ENCODE data around the gene NLGN1. TPM values are rescaled to one million over a fixed set of nuclear protein-coding genes. Genes with fewer than 3 reads are reported as not detected.

The NLGN1 gene
- polyA plus RNA-seq, 2 of the 4 experiments (the other 2 are of a cell fraction): not detected

DNA sequence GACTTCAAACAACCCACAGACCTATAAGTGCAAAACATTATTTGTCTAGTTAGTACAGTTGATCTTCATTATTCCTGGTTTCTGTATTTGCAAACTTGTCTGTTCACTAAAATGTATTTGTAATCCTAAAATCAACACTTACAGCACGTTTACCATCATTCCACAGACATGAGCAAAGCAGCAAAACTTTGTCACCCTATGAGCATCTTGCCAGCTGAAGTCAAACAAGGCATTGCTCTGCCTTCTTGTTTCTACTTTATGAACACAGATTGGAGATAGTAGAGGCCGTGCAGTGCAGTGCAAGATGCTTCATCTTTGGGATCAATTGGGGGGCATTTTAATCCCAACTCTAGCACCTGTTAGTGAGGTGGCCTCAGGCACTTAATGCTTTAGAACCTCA is 202.1 kb downstream of the NLGN1 start:
- CTCF ChIA-PET: no interaction called here
- TF ChIP-seq, protein P1, sequence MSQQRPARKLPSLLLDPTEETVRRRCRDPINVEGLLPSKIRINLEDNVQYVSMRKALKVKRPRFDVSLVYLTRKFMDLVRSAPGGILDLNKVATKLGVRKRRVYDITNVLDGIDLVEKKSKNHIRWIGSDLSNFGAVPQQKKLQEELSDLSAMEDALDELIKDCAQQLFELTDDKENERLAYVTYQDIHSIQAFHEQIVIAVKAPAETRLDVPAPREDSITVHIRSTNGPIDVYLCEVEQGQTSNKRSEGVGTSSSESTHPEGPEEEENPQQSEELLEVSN (IDR thresholded peaks at IDR 0.05; ENCODE audit: borderline replicate concordance, low read depth): no peak
- TF ChIP-seq KDM1A (IDR thresholded peaks at IDR 0.05; ENCODE audit: low read depth) (no peak), BHLHE40 (IDR thresholded peaks at IDR 0.05; ENCODE audit: low read depth, low read length) (no peak), JUNB (IDR thresholded peaks at IDR 0.05) (no peak)
- TF ChIP-seq, protein P2, sequence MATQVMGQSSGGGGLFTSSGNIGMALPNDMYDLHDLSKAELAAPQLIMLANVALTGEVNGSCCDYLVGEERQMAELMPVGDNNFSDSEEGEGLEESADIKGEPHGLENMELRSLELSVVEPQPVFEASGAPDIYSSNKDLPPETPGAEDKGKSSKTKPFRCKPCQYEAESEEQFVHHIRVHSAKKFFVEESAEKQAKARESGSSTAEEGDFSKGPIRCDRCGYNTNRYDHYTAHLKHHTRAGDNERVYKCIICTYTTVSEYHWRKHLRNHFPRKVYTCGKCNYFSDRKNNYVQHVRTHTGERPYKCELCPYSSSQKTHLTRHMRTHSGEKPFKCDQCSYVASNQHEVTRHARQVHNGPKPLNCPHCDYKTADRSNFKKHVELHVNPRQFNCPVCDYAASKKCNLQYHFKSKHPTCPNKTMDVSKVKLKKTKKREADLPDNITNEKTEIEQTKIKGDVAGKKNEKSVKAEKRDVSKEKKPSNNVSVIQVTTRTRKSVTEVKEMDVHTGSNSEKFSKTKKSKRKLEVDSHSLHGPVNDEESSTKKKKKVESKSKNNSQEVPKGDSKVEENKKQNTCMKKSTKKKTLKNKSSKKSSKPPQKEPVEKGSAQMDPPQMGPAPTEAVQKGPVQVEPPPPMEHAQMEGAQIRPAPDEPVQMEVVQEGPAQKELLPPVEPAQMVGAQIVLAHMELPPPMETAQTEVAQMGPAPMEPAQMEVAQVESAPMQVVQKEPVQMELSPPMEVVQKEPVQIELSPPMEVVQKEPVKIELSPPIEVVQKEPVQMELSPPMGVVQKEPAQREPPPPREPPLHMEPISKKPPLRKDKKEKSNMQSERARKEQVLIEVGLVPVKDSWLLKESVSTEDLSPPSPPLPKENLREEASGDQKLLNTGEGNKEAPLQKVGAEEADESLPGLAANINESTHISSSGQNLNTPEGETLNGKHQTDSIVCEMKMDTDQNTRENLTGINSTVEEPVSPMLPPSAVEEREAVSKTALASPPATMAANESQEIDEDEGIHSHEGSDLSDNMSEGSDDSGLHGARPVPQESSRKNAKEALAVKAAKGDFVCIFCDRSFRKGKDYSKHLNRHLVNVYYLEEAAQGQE (IDR thresholded peaks at IDR 0.05): no peak
- no peak for ATAC-seq
- DNase-seq (ENCODE audit: low read depth in 1 of 2, low spot score in 1 of 2): no peak
- 0% methylated on average over 2 of the region's 2 CpGs for WGBS (ENCODE audit: missing lambda C conversion rate)
- H3K4me1 ChIP-seq: no peaks in the 10 kb centered on the region
- POLR2A ChIA-PET: no interaction called here
- H3K9me3 ChIP-seq: no peaks in the 10 kb centered on the region
- no peak overlapping the region for H3K27ac ChIP-seq
- FAIRE-seq: no peak
- H3K4me3 ChIP-seq: no peak overlapping the region
- H3K4me2 ChIP-seq: no peak overlapping the region

DNA sequence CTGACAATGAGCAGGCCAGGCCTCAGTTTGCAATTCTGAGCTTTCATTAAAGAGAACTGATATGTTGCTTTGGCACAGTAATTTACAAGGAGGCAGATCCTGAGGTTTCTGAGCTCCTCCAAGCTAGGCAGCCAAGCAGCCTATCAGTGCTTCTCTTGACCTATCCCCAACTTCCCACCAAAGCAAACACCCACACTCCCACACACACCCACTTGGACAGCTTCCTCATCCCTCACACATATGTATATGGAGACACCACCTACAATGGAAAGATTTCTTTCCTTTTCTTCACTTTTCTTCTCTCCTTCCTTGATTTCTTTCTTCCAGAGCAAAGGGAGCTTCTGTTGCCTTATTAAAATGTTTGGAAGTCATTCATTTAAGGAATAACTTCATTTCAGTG is 217.0 kb downstream of the NLGN1 start:
- TF ChIP-seq, protein P3, sequence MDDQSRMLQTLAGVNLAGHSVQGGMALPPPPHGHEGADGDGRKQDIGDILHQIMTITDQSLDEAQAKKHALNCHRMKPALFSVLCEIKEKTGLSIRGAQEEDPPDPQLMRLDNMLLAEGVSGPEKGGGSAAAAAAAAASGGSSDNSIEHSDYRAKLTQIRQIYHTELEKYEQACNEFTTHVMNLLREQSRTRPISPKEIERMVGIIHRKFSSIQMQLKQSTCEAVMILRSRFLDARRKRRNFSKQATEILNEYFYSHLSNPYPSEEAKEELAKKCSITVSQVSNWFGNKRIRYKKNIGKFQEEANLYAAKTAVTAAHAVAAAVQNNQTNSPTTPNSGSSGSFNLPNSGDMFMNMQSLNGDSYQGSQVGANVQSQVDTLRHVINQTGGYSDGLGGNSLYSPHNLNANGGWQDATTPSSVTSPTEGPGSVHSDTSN (IDR thresholded peaks at IDR 0.05): no peak
- no peak for TF ChIP-seq ZFP36 (IDR thresholded peaks at IDR 0.05; ENCODE audit: borderline replicate concordance, partially characterized antibody)
- TF ChIP-seq, protein P4, sequence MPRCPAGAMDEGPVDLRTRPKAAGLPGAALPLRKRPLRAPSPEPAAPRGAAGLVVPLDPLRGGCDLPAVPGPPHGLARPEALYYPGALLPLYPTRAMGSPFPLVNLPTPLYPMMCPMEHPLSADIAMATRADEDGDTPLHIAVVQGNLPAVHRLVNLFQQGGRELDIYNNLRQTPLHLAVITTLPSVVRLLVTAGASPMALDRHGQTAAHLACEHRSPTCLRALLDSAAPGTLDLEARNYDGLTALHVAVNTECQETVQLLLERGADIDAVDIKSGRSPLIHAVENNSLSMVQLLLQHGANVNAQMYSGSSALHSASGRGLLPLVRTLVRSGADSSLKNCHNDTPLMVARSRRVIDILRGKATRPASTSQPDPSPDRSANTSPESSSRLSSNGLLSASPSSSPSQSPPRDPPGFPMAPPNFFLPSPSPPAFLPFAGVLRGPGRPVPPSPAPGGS (IDR thresholded peaks at IDR 0.05): no peak
- TF ChIP-seq MAFK (IDR thresholded peaks at IDR 0.05; ENCODE audit: partially characterized antibody): no peak
- no peak for TF ChIP-seq FOSL2 (IDR thresholded peaks at IDR 0.05)
- TF ChIP-seq FOSL2 (CRISPR knock-in tag; IDR thresholded peaks at IDR 0.05): no peak
- TF ChIP-seq POLR2A (IDR thresholded peaks at IDR 0.05; ENCODE audit: low read length): no peak
- Histone ChIP-seq H3K4me3 (no peak overlapping the region), H3K27ac (no peak overlapping the region), H3K4me2 (no peak overlapping the region), H3K9me3 (no peaks in the 10 kb centered on the region), H3K4me1 (no peaks in the 10 kb centered on the region)
- DNase-seq (ENCODE audit: low read depth in 1 of 2, low spot score in 1 of 2): no peak
- ATAC-seq: no peak
- ChIA-PET CTCF (no interaction called here), POLR2A (no interaction called here)
- FAIRE-seq: no peak

DNA sequence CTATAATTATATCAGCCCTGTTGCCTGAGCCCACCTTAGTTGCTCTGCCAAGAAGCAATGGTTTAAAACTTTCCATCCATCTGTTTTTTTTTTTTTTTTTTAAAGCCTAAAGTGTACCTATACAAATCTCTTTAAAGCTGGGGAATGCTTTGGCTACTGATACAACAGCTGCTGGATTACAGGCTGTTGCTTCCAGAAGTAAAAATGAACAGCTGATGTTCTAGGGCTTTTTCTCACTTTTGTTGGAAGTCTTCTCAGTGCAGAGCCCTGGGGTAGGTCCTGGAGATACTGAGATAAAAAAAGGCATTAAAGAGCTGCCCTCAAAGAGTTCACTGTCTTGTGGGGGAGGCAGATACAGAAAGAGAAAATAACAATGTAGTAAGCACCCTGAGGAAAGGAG is 218.1 kb downstream of the NLGN1 start:
- DNase-seq (ENCODE audit: low read depth in 1 of 2, low spot score in 1 of 2) (no peak), ATAC-seq (no peak), FAIRE-seq (no peak)
- H3K9me3 ChIP-seq: no peaks in the 10 kb centered on the region
- no peak overlapping the region for H3K4me3 ChIP-seq
- H3K4me1 ChIP-seq: no peaks in the 10 kb centered on the region
- POLR2A ChIA-PET: no interaction called here
- no peak overlapping the region for H3K27ac ChIP-seq
- no peak overlapping the region for H3K4me2 ChIP-seq
- TF ChIP-seq, protein P5, sequence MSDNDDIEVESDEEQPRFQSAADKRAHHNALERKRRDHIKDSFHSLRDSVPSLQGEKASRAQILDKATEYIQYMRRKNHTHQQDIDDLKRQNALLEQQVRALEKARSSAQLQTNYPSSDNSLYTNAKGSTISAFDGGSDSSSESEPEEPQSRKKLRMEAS (IDR thresholded peaks at IDR 0.05): no peak
- TF ChIP-seq ESRRA (IDR thresholded peaks at IDR 0.05; ENCODE audit: borderline replicate concordance, low read length) (no peak), NPAS2 (CRISPR knock-in tag; IDR thresholded peaks at IDR 0.05; ENCODE audit: borderline replicate concordance) (no peak), NR3C1 (IDR thresholded peaks at IDR 0.05) (no peak), EHF (CRISPR knock-in tag; IDR thresholded peaks at IDR 0.05) (no peak), BHLHE40 (IDR thresholded peaks at IDR 0.05; ENCODE audit: low read depth, low read length) (no peak)
- TF ChIP-seq, protein P6, sequence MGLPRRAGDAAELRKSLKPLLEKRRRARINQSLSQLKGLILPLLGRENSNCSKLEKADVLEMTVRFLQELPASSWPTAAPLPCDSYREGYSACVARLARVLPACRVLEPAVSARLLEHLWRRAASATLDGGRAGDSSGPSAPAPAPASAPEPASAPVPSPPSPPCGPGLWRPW (IDR thresholded peaks at IDR 0.05): no peak
- TF ChIP-seq, protein P3 (IDR thresholded peaks at IDR 0.05): no peak
- CTCF ChIA-PET: no interaction called here
